NCI-H1105 treated with DMSO at 0.1 percent for 48 hours (cell line): ENCODE measurements around the gene KLHL22.

Experiments
- DNase-seq: peaks from one replicate; lab custom pipeline; 2025; lab: John Stamatoyannopoulos, UW

The KLHL22 gene

GRCh38 chr22:20448630-20449029, 47.0 kb downstream of the KLHL22 start:
- no peak for DNase-seq

DNA sequence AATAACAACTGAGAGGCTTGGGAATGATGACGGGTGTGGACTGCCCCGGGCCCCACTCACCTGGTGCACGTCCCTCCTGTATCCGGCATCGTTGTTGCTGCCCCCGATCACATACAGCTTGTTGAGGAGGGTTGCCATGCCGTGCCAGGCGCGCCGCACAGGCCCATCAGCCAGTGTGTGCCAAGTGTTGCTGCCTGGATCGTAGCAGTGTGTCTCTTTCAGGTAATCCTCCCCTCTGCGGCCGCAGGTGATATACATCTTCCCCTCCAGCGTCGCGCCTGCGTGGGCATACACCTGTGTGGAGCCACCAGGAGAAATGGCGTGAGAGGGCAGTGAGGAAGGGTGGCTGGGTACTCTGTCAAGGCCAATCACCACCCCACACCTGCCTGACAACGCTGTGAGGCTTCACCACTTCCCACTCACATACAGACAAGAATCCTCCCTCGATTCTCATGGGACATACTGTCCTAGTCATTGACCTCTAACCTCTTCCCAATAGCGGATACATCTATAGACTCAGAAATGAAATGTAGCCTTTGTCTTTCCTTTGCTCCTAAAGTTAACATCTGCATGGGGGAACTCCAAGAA, 49.1 kb downstream of the KLHL22 start:
- DNase-seq, result no peak

- DNase-seq, result no peak
Observed at GRCh38 chr22:20444325-20444724, 51.3 kb downstream of the KLHL22 start.

DNA sequence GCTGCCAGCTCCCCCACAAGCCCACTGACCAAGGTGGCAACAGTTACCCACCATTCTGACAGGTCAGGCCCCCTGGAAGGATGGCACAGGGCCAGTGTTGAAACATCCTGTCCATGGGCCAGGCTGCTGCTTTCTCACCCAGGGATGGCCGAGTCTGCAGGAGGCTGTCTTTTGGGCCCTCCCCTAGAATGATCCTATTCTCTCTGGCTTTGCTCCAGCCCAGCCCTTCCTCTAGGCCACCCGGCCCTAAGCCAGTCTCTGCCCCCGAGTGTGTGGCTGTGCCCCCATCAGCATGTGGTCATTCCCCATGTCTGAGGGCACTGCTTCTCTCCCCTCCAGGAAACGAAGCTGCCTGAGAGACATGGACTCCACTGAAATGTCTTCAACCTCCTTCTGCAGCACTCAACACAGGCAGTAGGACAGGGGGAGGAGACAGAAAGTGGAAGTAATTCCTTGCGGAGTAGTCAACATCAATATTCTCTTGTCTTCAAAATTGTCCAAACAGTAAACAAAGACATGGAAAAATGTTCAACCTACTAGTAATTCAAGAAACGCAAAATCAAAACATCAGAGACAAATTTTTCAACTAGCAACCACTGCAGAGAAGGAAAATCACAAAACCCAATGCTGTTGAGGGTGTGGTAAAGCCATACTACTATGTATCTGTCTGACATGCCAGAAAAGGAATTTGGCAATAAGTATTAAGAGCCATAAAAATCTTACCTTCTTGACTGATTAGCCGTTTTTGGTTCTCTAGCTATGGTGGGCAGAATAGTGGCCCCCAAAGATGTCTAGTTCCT, 52.9 kb downstream of the KLHL22 start:
- DNase-seq, result no peak

GRCh38 chr22:20441631-20442484, 53.7 kb downstream of the KLHL22 start:
- no peak for DNase-seq

- DNase-seq, result no peak
Observed at GRCh38 chr22:20440637-20441591, 54.7 kb downstream of the KLHL22 start.

DNA sequence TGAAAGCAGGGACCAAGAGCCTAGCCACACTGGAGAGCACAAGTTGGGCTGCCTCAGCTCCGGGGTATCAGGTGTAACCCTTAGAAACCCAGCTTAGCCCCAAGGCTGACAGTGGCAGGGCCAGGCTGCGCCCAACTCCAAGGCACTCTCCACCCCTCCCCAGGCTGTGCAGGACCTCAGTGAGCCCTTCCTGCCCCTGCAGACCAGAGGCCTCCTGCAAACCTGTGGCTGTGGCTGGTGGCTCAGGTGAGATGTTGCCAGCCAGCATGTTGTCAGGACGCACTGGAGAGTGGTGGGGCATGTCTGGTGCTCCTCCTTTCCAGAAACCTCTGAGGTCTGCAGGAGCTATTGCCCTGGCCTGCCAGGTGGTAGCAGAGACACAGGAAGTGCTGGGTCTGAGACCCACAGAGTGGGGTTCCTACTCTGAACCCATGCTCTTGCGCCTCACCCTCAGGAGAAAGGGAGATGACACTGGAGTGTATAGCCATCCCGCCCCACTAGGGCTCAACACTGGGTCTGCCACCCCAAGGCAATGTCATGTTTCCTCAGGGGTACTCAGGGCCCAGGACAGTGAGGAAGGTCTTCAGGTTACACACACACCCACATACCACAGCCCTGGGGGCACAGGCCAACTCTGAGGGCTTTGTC, 55.5 kb downstream of the KLHL22 start:
- no peak for DNase-seq

- no peak for DNase-seq
Observed at GRCh38 chr22:20439556-20439927, 56.1 kb downstream of the KLHL22 start.

DNA sequence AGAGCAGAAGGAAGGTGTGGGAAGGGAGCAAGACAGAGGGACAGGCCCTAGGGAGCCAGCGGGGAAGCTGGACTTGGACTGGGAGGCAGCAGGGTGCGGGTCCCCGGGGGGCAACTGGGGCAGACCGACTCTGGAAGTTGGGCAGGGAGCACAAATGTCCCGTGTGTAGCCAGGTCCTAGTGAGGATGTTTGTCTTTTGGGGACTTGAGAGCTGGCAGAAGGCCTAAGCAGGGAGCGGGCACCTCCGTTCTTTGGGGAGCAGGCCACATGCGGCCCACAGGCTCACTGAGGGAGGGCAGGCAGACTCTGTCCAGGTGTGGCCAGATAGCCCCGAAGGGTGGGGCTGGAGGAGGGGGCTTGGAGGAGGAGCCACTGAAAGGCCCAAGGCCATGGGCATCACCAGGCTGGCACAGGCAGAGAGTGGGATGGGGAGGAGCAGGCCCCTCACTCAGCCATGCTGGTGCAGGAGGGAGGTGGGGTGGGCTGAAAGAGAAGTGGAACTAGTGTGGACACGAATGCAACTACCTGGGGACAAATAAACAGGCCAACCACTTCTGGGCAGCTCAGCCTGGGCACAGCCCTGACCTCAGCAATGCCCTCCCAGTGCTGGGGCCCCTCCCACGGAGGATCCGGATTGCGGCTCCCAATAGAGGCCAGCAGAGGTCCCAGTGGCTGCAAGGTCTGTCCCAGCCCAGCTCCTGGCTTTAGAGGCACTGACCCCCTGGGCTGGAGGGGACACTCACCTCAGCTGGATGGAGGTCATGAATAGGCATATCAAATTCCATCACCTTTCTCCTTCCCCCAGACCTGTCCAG, 56.7 kb downstream of the KLHL22 start:
- DNase-seq, result no peak

- no peak for DNase-seq
Observed at GRCh38 chr22:20438427-20438677, 57.2 kb downstream of the KLHL22 start.

- DNase-seq, result no peak
Observed at GRCh38 chr22:20437613-20438426, 57.8 kb downstream of the KLHL22 start, which contains the start of gene SCARF2. TSS of gene SCARF2 (minus strand) at chr22:20437825. CDS start at chr22:20437754, 71 bp downstream.

DNA sequence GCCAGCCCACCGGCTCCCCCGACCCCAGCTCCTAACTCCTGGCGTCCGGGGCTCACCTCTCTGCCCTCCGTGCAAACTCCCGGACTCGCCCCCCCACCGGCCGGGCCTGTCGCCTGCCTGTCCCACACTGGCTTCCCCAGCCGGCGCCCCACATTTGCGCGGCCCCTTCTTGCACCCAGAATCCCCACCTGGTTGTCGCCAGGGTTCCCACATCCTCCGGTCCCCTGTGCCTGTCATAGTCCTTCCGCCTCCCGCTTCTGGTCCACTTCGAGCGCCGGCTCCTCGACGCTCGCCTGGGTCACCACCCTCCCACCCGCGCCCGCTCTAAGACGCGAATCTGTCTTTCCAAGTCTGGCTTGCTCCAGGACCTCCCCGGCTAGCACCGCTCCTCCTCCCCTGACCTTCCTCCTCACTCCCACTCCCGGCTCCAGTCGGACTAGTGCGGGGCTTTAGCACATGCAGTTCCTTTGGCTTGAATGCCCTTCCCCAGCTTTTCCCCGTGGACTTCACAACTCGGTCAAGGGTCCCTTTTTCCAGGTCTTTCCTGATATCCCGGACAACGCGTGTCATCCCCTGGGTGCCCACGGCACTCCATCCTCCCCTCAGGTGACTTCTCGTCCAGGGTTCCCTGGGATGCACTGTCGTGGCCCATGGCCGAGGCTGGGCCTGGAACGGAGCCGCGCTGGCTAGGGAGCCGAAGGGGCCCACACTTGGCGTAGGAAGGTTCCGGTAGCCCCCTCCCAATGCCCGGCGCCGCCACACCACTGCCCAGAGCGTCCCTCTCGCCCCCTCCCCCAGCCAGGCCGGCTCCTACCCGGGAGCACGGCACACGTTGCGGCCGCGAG, 58.6 kb downstream of the KLHL22 start:
- DNase-seq, result no peak

- DNase-seq, result no peak
Observed at GRCh38 chr22:20436307-20436767, 59.3 kb downstream of the KLHL22 start.

GRCh38 chr22:20435436-20436306, 59.9 kb downstream of the KLHL22 start:
- DNase-seq, result no peak

- no peak for DNase-seq
Observed at GRCh38 chr22:20434773-20435172, 60.8 kb downstream of the KLHL22 start.

GRCh38 chr22:20434264-20434751, 61.3 kb downstream of the KLHL22 start:
- no peak for DNase-seq

GRCh38 chr22:20433686-20434241, 61.8 kb downstream of the KLHL22 start:
- DNase-seq, result no peak
